Measurements from ENCODE around the gene NFKBIE. TPM values are rescaled to one million over a fixed set of nuclear protein-coding genes. Genes with fewer than 3 reads are reported as not detected.

NFKBIE gene
- total RNA-seq, 1 donor from 2014 or later: 9.9 TPM

GRCh38 chr6:44258325-44258863 lies 7.0 kb downstream of the NFKBIE start:
- DNase-seq (ENCODE audit: low read depth in 2 of 2): no peak

DNA sequence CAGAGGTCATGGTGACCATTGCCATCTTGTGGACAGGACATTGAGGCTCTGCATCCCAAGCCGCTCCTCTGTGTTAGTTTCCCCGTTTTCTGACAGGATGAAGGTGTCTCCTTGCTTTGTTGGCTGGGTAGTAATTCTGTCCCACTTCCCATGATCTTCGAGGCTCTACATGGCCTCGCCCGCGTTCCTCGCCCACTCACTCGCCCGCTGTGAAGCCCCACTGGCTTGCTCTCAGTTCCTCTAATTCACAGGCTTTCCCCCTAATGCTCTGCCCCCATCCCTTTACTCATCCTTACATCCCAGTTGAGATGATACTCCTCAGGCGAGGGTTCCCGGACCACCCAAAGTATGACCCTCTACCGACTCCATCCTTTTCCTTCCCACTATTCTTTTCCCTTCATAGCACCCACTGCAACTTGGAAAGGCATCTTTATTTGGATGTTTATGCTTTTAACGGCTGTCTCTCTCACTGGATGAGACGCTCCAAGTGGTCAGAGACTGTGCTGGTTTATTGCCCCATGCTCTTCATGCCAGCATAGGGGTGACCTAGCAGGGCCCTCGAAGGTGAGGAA lies 7.5 kb downstream of the NFKBIE start:
- no peak for DNase-seq (ENCODE audit: low read depth in 2 of 2)

DNA sequence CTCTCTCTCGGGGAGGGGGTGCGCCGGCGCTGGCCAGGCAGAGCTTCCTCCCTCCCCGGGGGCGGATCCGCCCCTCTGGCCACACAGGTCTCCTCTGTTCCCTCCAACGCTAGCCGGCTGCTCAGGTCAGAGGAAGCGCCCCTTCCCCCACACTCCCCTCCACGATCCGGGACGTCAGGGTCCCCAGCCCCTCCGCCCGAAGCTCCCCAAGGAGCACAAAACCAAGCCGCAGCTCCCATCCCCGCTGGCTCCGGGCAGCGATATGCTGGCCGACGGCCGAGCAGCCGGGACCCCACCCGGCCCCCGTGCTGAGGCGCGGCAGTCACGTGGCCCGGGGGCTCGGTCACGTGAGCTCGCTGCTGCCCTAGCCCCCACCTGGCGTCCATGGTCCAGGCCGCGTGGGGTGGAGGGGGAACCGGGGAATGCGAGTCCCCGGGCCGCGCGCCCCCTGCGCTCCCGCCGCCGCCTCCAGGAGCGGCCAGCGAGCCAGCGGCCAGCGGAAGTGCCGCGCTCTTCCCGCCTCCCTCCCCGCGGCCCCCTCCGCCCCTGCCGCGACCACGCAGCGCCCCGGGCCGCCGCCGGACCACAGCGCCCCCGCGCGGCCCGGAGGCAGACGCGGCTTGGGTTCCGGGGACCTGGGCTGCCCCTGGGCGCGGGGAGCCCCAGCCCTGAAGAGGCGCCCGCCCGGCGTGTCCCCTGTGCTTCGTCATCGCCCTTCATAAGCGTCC lies 8.2 kb downstream of the NFKBIE start, which contains the start of gene SLC35B2:
TSS of gene SLC35B2 (minus strand) at position 504 of the 728 bp plus-strand sequence. CDS start at position 386, 118 bp downstream.
- DNase-seq (ENCODE audit: low read depth in 2 of 2): peak; percentile 73 to 88

- DNase-seq (ENCODE audit: low read depth in 2 of 2): no peak
These were observed 8.7 kb downstream of the NFKBIE start for GRCh38 chr6:44256775-44257024.

DNA sequence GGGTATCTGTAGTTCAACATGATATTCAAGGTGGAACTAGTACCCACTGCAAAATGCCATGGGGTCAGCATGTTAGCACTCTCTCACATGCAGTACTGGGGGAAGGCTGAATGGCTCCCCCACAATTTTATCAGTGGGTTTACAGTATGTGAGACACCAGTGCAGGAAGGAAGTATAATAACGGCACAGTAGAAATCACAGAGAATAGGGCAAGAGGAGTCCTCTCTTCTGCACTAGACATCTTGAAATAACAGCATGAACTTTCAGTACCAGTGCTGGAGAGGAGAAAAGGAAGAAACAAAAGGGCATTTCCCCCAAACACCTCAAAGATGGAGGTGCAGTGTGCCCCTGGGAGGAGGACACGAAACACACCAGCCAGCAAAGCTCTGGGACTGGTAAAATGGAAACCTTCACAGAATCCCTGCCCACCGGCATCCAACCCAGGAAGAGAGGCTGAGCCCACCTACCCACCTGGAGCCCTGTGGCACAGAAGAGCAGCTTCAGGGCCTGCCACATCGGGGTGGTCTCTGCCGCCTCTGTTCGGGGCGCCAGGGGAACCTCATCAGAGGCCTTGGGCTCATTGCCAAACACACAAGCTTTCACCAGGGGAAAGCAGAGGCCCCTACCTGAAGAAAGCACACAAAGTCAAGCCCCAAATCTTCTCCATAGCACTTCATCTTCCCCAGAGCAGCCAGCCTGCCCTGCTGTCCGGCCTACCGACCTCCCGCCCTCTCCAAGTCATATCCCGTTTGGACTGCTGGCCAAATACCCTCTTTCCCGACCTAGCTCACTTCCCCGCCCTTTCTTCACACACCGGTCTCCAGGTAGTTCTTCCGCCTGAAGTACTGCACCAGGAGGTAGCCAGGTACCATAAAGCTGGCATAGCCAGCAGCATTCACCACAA lies 9.2 kb downstream of the NFKBIE start:
- peak in 1 of 2 donors; percentile 41 for DNase-seq (ENCODE audit: low read depth in 2 of 2)

DNA sequence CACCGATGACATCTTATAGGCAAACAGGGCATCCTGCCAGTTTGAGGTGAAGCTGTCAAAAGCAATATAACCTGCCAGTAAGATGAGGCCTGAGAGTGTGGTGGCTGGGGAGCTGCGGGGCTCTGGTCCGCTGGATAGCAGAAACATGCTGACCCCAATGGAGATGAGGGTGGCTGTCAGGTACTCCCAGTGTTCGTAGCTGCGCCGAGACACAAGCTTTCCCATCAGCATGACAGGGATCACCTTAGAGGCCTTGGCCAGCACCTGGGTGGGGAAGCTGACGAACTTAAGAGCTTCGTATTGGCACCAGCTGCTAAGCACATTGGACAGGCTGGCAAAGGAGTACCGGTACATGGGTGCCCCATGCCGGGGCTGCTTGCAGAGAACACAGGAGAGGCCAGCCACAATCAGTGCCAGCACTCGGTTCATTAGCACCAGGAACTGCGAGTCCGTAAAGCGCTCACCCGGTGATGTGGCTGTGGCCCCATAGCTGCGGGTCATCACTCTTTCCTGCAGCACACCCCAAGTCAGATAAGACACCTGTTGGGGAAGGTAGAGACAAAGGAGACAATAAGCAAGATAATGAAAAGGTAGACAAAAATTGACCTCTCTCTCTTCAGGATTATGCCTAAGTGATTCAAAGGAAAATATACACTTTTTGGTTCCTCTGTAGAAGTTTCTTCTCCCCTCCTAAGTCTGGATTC lies 10.1 kb downstream of the NFKBIE start:
- no peak for DNase-seq (ENCODE audit: low read depth in 2 of 2)

DNA sequence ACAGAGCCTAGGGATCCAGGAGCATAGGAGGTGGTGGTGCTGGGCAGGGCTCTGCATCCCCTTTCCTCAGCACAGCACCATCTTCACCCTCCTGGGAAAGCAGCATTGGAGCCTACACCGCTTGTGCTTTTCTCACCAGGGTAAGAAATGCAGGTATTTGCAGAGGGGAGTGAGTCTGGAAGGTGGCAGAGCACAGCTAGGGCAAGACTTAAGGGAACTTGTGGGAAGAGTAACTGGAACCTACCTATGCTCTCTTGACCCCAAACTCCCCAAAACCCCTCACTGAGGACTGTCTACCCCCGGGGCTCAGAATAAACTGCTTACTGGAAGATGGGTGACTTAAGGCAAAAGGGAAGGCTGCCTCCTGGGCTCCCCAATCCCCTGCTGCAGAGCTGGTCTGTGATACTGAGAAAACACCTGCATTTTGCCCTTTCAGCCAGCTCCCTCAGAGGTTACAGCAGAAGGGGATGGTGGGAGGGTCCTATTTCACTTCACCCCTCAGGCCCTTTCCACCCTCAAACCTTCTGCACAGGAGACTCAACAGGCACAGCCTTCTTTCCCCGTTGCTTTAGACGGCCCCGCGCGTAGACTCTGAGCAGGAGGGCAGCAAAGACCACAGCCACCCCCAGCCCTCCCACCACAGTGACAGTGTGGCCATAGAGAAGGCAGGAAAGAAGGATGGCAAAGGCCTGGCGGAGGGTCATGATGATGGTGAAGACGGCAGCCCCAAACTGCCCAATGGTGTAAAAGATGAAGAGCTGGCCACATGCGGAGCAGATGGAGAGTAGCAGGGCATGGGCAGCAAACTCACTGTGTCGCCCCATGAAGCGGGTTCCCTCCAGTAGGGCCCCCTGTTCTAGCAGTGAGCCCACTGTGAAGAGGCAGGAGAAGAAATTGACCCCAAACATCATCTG lies 10.9 kb downstream of the NFKBIE start:
- no peak for DNase-seq (ENCODE audit: low read depth in 2 of 2)

- DNase-seq (ENCODE audit: low read depth in 2 of 2): peak; percentile 43 to 58
These were observed 11.8 kb downstream of the NFKBIE start for GRCh38 chr6:44253307-44254101.

- no peak for DNase-seq (ENCODE audit: low read depth in 2 of 2)
These were observed 13.5 kb downstream of the NFKBIE start for GRCh38 chr6:44251576-44252524.

GRCh38 chr6:44250718-44251123 lies 14.6 kb downstream of the NFKBIE start:
- no peak for DNase-seq (ENCODE audit: low read depth in 2 of 2)

GRCh38 chr6:44250067-44250717 lies 15.2 kb downstream of the NFKBIE start:
- DNase-seq (ENCODE audit: low read depth in 2 of 2): no peak

DNA sequence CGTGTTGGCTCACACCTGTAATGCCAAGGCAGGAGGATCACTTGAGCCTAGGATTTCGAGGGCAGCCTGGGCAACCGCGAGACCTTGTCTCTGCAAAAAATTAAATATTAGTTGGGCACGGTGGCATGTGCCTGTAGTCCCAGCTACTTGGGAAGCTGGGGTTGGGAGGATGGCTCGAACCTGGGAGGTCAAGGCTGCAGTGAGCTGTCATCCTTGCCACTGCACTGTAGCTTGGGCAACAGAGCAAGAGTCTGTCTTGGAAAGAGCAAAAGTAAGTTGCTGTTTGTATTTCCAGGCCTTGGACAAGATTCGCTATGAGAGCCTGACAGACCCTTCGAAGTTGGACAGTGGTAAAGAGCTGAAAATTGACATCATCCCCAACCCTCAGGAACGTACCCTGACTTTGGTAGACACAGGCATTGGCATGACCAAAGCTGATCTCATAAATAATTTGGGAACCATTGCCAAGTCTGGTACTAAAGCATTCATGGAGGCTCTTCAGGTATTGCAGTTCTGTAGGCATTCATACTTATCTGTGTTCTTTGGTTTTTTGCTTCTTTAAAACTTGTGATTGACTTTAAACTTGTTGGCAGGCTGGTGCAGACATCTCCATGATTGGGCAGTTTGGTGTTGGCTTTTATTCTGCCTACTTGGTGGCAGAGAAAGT lies 16.1 kb downstream of the NFKBIE start:
- no peak for DNase-seq (ENCODE audit: low read depth in 2 of 2)

DNA sequence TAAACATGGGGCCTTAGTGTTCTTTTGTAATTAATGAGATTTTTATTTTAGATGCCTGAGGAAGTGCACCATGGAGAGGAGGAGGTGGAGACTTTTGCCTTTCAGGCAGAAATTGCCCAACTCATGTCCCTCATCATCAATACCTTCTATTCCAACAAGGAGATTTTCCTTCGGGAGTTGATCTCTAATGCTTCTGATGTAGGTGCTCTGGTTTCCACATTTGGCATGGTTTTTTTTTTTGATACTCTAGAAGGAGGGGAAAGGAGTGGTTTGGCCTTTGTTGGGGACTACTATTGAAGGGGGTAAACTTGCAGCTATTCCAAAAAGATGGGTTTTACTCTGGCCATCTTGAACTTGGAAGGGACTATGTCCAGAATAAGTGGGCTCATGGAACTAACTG lies 16.8 kb downstream of the NFKBIE start:
- no peak for DNase-seq (ENCODE audit: low read depth in 2 of 2)

DNA sequence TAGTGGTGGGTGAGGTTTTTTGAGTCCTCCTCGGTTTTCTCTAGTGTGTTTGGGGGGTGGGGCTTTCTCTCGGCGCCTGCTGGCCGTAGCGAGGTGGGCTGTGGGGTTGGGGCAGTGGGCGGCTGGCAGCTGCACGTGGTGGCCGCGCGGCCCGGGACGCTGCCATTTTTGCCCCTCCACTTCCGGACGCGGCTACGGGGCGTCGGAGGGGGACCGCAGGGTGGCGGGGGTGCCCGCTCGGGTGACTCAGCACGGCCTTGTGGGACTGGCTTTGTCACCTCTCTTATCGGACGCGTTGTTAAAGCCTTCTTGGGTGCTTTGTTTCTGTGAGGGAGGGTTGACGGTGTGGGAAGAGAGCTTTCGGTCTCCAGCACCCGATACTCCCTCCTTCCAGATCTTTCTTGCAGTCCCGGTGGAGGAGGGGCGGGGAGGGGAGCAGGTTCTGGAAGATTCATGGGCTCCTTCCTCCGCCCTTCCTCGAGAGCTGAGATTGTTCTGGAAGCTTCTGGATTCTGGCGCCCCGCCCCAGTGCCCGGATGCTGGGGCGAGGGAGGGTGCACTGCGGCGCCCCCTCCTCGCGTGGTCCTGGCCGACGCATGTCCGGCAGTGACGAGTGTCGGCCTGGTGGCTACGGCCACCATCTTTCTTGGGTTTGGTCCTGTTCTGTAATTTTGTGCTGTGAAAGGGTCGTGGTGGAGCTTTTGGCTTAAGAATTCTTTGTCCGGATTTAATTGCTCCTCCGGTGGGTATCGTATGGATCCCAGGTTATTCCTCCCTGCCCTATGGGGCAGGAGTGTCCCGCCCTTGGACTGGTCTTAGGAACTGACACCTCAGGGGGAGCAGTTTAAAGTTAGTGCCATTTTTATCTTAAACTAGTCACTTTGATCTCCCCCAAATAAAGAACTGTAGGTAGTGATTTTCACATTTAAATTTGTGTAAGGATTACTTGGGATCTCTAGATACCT lies 17.7 kb downstream of the NFKBIE start:
- peak; percentile 75 to 78 for DNase-seq (ENCODE audit: low read depth in 2 of 2)

GRCh38 chr6:44246663-44247337 lies 18.6 kb downstream of the NFKBIE start, which contains the start of gene HSP90AB1:
Gene HSP90AB1, plus strand, starts transcription at chr6:44247101. Its CDS starts 1,529 bp downstream, at chr6:44248630.
- DNase-seq (ENCODE audit: low read depth in 2 of 2): peak; percentile 99
